HAP-1 (cell line): ENCODE results near the gene WRAP53.

Source experiments
- DNase-seq, 2 experiments: peaks; one replicate each; pipeline ENCODE4 v3.0.0-alpha.2; 2016 to 2020; ENCODE audit warnings: low spot score in 2 of 2
- H3K27me3 ChIP-seq: fragments of 250-450 bp; sonication (Bioruptor Pico); 2 replicates; pipeline ENCODE4 v1.5.1; 2020; ENCODE audit warnings: low read depth, mild to moderate bottlenecking, moderate library complexity
- H3K36me3 ChIP-seq: fragments of 250-450 bp; sonication (Bioruptor Pico); replicated peaks from 2 replicates; pipeline ENCODE4 v1.5.1; 2020; ENCODE audit warnings: mild to moderate bottlenecking
- H3K4me1 ChIP-seq: fragments of 250-450 bp; sonication (Bioruptor Pico); 2 replicates; pipeline ENCODE4 v1.5.1; 2020; ENCODE audit warnings: mild to moderate bottlenecking
- H3K4me3 ChIP-seq: fragments of 250-450 bp; sonication (Bioruptor Pico); 2 replicates; pipeline ENCODE4 v1.5.1; 2020; ENCODE audit warnings: mild to moderate bottlenecking, moderate library complexity
- H3K9me3 ChIP-seq: fragments of 250-450 bp; sonication (Bioruptor Pico); 2 replicates; pipeline ENCODE4 v1.5.1; 2020; ENCODE audit warnings: mild to moderate bottlenecking, moderate library complexity
- in situ Hi-C: fragments of 300-500 bp; cut with MboI; formaldehyde crosslinking; loops from 3 replicates; pipeline ENCODE4 v1.14.3; 2020; ENCODE audit warnings: low sequenced_read_pairs, inconsistent platforms, mixed read lengths

The WRAP53 gene

DNA sequence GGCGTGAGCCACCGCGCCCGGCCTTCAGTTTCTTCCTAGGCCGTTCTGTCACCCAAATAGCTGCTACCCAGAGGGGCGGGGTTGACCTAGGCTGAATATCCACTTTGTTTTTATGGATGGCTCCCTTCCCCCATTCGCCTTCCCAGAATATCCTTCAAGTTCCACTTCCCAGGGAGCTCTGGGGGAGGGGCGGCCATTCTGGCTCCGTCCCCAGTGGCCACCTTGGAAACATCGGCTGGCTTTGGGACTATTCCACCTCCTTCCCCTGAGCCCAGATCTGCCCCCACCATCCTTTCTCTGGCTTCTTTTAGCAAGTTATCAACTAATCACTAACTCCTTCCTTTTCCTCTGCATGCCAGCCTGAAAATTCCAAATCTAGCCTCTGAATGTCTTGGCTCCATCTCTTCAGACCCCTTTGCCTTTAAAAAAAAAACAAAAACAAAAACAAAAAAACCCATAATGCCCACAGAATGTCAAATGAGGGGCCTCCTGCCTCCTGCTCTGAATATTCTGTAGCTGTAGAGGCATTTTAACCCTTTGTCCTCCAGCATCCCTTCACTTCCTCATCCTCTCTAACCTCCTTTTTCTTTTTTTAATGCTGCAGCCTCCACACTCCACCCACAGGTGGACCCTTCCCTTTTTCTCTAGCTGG lies 31.2 kb upstream of the WRAP53 start:
- peaks cover 3% of the 10 kb centered on the region for H3K27me3 ChIP-seq
- H3K4me1 ChIP-seq = peaks cover 6% of the 10 kb centered on the region
- peak; percentile 35 to 82 for DNase-seq
- H3K4me3 ChIP-seq = no peak overlapping the region
- H3K36me3 ChIP-seq = no peaks in the 10 kb centered on the region
- in situ Hi-C loops = no loop called here
- H3K9me3 ChIP-seq = no peaks in the 10 kb centered on the region

DNA sequence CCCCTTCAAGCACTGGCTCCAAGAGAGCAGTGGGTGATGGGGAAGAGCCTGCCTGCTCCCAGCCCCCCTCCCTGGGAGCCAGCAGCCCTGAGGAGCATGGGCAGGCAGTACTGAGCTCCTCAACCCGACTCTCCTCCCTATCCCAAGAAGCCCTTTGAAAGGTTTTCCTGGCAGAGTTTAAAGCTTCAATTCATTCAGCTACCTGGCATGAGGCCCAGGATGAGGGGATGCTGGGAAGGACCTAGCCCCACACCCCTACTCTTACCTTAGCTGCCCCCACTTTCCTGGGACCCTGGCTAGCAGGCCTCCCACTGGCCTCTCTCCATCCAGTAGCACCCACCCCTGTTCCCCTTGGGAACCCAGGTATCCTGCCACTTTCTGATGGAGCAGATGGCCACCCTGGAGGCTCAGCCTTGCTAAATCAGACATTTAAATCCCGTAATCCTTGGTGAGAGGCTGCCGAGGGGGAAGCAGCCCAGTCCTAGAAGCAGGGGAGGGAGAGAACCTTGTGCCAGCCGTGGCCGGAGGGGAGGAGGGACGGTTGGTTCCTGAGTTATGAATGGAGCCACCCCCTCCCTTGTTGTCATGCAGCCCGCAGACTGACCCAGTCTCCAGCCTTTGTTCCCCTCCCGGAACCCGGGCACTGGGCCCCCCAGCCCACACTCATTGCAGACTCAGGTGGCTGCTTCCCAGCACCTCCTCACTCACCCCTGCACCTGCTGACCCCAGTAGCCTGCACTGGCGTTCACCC lies 20.4 kb upstream of the WRAP53 start:
- DNase-seq = no peak
- Histone ChIP-seq H3K4me1 (no peaks in the 10 kb centered on the region), H3K36me3 (peaks cover 55% of the 10 kb centered on the region), H3K9me3 (no peaks in the 10 kb centered on the region), H3K27me3 (no peaks in the 10 kb centered on the region), H3K4me3 (no peak overlapping the region)
- in situ Hi-C loops = no loop called here

DNA sequence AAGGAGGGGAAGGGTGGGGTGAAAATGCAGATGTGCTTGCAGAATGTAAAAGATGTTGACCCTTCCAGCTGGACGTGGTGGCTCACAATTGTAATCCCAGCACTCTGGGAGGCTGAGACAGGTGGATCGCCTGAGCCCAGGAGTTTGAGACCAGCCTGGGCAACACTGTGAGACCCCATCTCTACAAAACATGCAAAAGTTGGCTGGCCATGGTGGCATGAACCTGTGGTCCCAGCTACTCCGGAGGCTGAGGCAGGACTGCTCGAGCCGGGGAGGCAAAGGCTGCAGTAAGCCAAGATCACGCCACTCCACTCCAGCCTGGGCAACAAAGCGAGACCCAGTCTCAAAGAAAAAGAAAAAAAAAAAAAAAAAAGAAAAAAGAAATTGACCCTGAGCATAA lies 19.8 kb upstream of the WRAP53 start:
- no peaks in the 10 kb centered on the region for H3K27me3 ChIP-seq
- in situ Hi-C loops = no loop called here
- no peaks in the 10 kb centered on the region for H3K4me1 ChIP-seq
- H3K9me3 ChIP-seq = peaks cover 2% of the 10 kb centered on the region; the same call in 1 of the 2 replicates
- peaks cover 61% of the 10 kb centered on the region for H3K36me3 ChIP-seq
- H3K4me3 ChIP-seq = no peak overlapping the region
- DNase-seq = no peak

DNA sequence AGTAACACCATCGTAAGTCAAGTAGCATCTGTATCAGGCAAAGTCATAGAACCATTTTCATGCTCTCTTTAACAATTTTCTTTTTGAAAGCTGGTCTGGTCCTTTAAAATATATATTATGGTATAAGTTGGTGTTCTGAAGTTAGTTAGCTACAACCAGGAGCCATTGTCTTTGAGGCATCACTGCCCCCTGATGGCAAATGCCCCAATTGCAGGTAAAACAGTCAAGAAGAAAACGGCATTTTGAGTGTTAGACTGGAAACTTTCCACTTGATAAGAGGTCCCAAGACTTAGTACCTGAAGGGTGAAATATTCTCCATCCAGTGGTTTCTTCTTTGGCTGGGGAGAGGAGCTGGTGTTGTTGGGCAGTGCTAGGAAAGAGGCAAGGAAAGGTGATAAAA lies 15.0 kb upstream of the WRAP53 start:
- peaks cover 6% of the 10 kb centered on the region; the same call in 1 of the 2 replicates for H3K9me3 ChIP-seq
- peaks cover 9% of the 10 kb centered on the region for H3K4me1 ChIP-seq
- no peaks in the 10 kb centered on the region for H3K27me3 ChIP-seq
- peaks cover 73% of the 10 kb centered on the region for H3K36me3 ChIP-seq
- DNase-seq = peak in 1 of 2 experiments; percentile 55
- no peak overlapping the region for H3K4me3 ChIP-seq
- in situ Hi-C loops = no loop called here

DNA sequence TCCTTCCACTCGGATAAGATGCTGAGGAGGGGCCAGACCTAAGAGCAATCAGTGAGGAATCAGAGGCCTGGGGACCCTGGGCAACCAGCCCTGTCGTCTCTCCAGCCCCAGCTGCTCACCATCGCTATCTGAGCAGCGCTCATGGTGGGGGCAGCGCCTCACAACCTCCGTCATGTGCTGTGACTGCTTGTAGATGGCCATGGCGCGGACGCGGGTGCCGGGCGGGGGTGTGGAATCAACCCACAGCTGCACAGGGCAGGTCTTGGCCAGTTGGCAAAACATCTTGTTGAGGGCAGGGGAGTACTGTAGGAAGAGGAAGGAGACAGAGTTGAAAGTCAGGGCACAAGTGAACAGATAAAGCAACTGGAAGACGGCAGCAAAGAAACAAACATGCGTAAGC lies 13.3 kb upstream of the WRAP53 start:
- Histone ChIP-seq H3K4me3 (no peak overlapping the region), H3K4me1 (peaks cover 9% of the 10 kb centered on the region), H3K36me3 (peaks cover 59% of the 10 kb centered on the region), H3K27me3 (no peaks in the 10 kb centered on the region), H3K9me3 (peaks cover 6% of the 10 kb centered on the region; the same call in 1 of the 2 replicates)
- DNase-seq = no peak
- in situ Hi-C loops = no loop called here

DNA sequence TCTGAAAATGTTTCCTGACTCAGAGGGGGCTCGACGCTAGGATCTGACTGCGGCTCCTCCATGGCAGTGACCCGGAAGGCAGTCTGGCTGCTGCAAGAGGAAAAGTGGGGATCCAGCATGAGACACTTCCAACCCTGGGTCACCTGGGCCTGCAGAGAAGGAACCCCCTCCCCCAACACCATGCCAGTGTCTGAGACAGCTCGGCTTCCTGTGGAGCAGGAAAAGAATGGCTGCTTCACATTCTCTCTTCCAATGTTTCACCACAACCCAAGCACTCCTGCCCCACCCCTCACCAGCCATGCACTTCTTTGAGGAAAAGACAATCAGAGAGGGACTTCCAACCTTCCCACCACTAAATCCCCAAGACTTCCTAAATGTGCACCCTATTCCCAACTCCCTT lies 11.7 kb upstream of the WRAP53 start:
- Histone ChIP-seq H3K27me3 (no peaks in the 10 kb centered on the region), H3K4me3 (no peak overlapping the region), H3K36me3 (peaks cover 43% of the 10 kb centered on the region), H3K9me3 (peaks cover 6% of the 10 kb centered on the region; the same call in 1 of the 2 replicates), H3K4me1 (peaks cover 9% of the 10 kb centered on the region)
- in situ Hi-C loops = no loop called here
- DNase-seq = no peak

DNA sequence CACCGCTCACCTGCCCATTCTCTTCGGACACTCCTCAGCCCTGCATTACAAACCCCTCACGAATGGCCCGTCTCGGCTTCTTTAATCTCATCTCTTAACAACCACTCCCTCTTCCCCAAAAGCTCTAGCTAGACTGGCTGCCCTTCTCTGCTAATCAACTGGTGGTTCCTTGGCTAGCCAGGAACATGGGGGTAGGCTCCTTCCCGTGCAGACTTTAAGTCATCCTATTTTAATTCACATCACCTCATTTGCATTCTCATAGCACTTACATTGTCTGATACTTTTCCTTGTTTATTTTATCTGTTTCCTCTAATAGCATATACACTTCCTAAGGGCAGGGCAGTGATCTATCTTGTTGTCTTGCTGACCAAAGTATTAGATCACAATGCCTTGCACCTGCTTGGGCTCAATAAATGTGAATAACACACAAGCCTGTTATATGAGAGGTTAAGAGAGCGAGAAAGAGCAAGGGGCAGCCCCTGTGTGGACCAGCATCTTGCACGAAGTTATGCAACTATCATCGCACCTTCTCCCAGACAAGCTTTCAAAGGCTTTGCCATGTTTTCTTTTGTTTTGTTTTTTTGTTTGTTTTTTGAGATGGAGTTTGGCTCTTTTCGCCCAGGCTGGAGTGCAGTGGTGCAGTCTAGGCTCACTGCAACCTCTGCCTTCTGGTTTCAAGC lies 10.7 kb upstream of the WRAP53 start:
- H3K27me3 ChIP-seq = no peaks in the 10 kb centered on the region
- peak; percentile 18 to 38 for DNase-seq
- no peak overlapping the region for H3K4me3 ChIP-seq
- H3K9me3 ChIP-seq = peaks cover 6% of the 10 kb centered on the region; the same call in 1 of the 2 replicates
- in situ Hi-C loops = no loop called here
- H3K4me1 ChIP-seq = peaks cover 9% of the 10 kb centered on the region
- peaks cover 33% of the 10 kb centered on the region for H3K36me3 ChIP-seq

DNA sequence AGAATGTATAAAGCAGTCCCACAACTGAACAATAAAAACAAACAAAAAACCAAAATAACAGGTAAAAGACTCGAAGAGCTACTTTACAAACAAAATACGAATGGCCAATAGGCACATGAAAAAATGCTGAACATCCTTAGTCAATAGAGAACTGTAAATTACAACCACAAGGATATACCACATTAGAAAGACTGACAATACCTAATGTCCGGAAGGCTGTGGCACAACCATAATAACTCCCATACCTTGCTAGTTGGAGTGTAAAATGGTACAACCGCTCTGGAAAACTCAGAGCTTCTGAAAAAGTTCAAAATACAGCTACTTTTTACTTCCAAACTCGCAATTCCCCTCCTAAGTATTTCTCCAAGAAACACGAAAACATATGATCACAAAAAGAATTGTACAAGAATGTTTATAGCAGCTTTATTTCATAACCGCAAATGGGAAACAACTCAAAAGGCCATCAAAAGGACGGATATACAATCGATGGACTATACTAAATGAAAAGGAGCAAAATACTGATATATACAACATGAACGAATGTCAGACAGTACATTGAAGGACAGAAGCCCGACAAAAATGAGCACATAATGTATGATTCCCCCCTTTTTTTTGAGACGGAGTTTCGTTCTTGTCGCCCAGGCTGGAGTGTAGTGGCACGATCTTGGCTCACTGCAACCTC lies 3.3 kb upstream of the WRAP53 start:
- in situ Hi-C loops = no loop called here

DNA sequence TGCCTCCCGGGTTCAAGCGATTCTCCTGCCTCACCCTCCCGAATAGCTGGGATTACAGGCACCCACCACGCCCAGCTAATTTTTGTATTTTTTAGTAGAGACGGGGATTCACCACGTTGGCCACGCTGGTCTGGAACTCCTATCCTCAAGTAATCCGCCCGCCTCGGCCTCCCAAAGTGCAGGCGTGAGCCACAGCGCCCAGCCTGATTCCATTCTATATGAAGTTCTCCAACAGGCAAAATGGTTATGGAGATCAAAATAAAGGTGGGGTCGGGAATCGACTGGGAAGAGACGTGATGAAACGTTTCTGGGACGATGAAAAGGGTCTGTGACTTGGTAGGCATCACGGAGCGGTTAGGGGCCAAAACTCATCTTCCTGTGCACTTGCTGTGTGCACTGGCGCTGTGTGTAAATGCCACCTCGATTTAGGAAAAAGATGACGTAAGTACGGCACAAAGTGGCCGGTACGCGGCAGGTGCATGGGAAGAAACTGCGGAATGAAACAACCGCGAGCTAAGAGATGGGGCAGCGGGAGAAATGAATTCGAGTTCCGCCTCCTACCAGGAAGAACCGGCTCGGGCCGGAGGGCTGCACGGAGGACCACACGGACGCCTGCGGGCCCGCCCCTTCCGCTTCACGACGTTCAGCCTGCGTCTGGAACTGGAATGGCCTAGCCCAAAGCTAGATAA lies 2.6 kb upstream of the WRAP53 start:
- in situ Hi-C loops = no loop called here
- H3K4me3 ChIP-seq = peak overlapping the region; percentile 84
- DNase-seq = peak; percentile 90 to 95
- H3K27me3 ChIP-seq = no peaks in the 10 kb centered on the region
- H3K4me1 ChIP-seq = peaks cover 22% of the 10 kb centered on the region
- H3K9me3 ChIP-seq = no peaks in the 10 kb centered on the region
- H3K36me3 ChIP-seq = peaks cover 14% of the 10 kb centered on the region

More for the DNA sequence above, 3.3 kb upstream of the WRAP53 start:
- peak overlapping the region; percentile 84 for H3K4me3 ChIP-seq
- H3K27me3 ChIP-seq = no peaks in the 10 kb centered on the region
- H3K9me3 ChIP-seq = no peaks in the 10 kb centered on the region
- peaks cover 14% of the 10 kb centered on the region for H3K36me3 ChIP-seq
- H3K4me1 ChIP-seq = peaks cover 22% of the 10 kb centered on the region
- no peak for DNase-seq

DNA sequence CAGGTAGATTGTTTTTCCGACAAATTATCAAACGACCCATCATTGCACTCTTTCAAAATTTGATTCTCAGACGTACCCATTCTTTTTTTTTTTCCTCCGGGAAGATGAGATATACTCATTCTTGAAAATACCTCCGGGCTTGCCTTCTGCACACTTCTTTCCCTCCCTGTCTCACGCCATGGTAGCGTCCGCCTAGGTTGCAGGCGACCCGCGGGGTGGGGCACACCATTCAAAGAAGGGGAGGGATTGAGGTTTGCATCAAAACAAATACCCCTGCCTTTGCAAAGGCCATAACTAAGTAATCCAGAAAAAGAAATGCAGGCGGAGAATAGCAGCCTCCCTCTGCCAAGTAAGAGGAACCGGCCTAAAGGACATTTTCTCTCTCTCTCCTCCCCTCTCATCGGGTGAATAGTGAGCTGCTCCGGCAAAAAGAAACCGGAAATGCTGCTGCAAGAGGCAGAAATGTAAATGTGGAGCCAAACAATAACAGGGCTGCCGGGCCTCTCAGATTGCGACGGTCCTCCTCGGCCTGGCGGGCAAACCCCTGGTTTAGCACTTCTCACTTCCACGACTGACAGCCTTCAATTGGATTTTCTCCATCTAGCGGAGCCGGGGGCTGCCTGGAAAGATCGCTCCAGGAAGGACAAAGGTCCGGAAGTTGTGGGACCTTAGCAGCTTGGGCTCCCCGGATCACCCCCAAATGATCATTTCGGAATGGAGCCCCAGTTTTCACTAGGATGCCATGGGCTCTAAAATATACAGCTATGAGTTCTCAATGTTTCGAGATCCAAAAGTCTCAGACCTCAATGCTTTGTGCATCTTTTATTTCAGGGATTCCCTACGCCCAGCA lies 1.8 kb upstream of the WRAP53 start:
- H3K4me1 ChIP-seq = peaks cover 22% of the 10 kb centered on the region
- no peaks in the 10 kb centered on the region for H3K9me3 ChIP-seq
- no peaks in the 10 kb centered on the region for H3K27me3 ChIP-seq
- H3K36me3 ChIP-seq = peaks cover 14% of the 10 kb centered on the region
- peak; percentile 85 to 89 for DNase-seq
- H3K4me3 ChIP-seq = peak overlapping the region; percentile 84
- in situ Hi-C loops = no loop called here

DNA sequence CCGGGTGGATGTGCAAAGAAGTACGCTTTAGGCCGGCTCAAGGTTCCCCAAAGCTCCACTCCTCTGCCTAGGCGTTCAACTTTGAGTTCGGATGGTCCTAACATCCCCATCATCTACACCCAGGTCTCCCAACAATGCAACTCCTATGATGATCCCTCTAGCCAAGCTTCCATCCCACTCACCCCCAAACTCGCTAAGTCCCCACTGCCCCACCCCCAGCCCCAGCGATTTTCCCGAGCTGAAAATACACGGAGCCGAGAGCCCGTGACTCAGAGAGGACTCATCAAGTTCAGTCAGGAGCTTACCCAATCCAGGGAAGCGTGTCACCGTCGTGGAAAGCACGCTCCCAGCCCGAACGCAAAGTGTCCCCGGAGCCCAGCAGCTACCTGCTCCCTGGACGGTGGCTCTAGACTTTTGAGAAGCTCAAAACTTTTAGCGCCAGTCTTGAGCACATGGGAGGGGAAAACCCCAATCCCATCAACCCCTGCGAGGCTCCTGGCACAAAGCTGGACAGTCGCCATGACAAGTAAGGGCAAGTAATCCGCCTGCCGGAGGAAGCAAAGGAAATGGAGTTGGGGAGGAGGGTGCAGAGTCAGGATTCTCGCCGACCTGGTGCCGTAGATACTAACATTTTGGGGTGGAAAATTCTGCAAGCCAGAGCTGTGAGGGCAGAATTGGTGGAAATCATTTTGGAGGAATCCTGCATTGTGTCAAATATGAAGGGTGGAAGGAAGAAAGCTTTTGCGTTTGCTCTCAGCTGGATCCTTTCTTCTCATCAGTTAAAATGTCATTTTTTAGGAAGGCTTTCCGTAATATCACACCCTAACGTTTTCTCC lies 987 bp upstream of the WRAP53 start, which contains the start of gene TP53:
TSS of gene TP53 (minus strand) at position 419 of the 836 bp plus-strand sequence. CDS start 10,896 bp downstream, outside the sequence.
- Histone ChIP-seq H3K36me3 (peaks cover 14% of the 10 kb centered on the region), H3K4me3 (peak within 1 kb of the TSS; percentile 84), H3K27me3 (no peaks in the 10 kb centered on the region), H3K4me1 (peaks cover 22% of the 10 kb centered on the region), H3K9me3 (no peaks in the 10 kb centered on the region)
- DNase-seq = peak; percentile 95
- in situ Hi-C loops = no loop called here
